Neural progenitor cell (in vitro differentiated cells): ENCODE measurements around the gene IDUA. TPM values are rescaled to one million over a fixed set of nuclear protein-coding genes. Genes with fewer than 3 reads are reported as not detected.
A peak's percentile ranks its signal among the peaks of the same experiment; 100 is the strongest.

ENCODE experiments used
- DNase-seq: peaks from one replicate; pipeline ENCODE4 v3.0.0-alpha.2; 2016; ENCODE audit warnings: low spot score
- H2AFZ ChIP-seq: fragments of 200-600 bp; sonication (generic); replicated peaks from 2 replicates; pipeline ENCODE4 v1.6.1; 2016; ENCODE audit warnings: antibody characterized with exemption
- H3F3A ChIP-seq: fragments of 200-600 bp; sonication (generic); 2 replicates; pipeline ENCODE4 v1.6.1; 2016; ENCODE audit warnings: antibody characterized with exemption, low read depth
- H3K27ac ChIP-seq: fragments of 200-600 bp; sonication (generic); 2 replicates; pipeline ENCODE4 v1.5.1; 2016; ENCODE audit warnings: mild to moderate bottlenecking
- H3K27me3 ChIP-seq: fragments of 200-600 bp; sonication (generic); 2 replicates; pipeline ENCODE4 v1.6.1; 2016; ENCODE audit warnings: mild to moderate bottlenecking, moderate library complexity
- H3K36me3 ChIP-seq: fragments of 200-600 bp; sonication (generic); 2 replicates; pipeline ENCODE4 v1.5.1; 2016
- H3K4me1 ChIP-seq: fragments of 200-600 bp; sonication (generic); 2 replicates; pipeline ENCODE4 v1.6.1; 2016; ENCODE audit warnings: mixed run types
- H3K4me2 ChIP-seq: fragments of 200-600 bp; sonication (generic); 2 replicates; pipeline ENCODE4 v1.6.1; 2016
- H3K4me3 ChIP-seq: fragments of 200-600 bp; sonication (generic); 2 replicates; pipeline ENCODE4 v1.5.1; 2016
- H3K79me2 ChIP-seq: fragments of 200-600 bp; sonication (generic); 2 replicates; pipeline ENCODE4 v1.6.1; 2016; ENCODE audit warnings: low read depth
- H3K9ac ChIP-seq: fragments of 200-600 bp; sonication (generic); 2 replicates; pipeline ENCODE4 v1.6.1; 2016
- H3K9me3 ChIP-seq: fragments of 200-600 bp; sonication (generic); 2 replicates; pipeline ENCODE4 v1.5.1; 2016; ENCODE audit warnings: low read depth
- H4K20me1 ChIP-seq: fragments of 200-600 bp; sonication (generic); 2 replicates; pipeline ENCODE4 v1.6.1; 2016; ENCODE audit warnings: low read depth
- H3K27ac Mint-ChIP-seq: 3 replicates; pipeline ENCODE4 v1.8.0; 2021; ENCODE audit warnings: mixed read lengths
- H3K27me3 Mint-ChIP-seq: 2 replicates; pipeline ENCODE4 v1.8.0; 2022; ENCODE audit warnings: low read depth, mild to moderate bottlenecking, inconsistent platforms, moderate library complexity, mixed read lengths; ENCODE audit not compliant: insufficient read depth
- H3K36me3 Mint-ChIP-seq: 3 replicates; pipeline ENCODE4 v1.8.0; 2021; ENCODE audit warnings: mixed read lengths
- H3K4me1 Mint-ChIP-seq: 3 replicates; pipeline ENCODE4 v1.8.0; 2021; ENCODE audit warnings: mixed read lengths
- H3K4me3 Mint-ChIP-seq: 3 replicates; pipeline ENCODE4 v1.8.0; 2021; ENCODE audit warnings: mild to moderate bottlenecking, moderate library complexity, mixed read lengths
- H3K9me3 Mint-ChIP-seq: 3 replicates; pipeline ENCODE4 v1.8.0; 2020; ENCODE audit warnings: mixed read lengths
- CTCF ChIP-seq: fragments of 200-600 bp; sonication (generic); IDR thresholded peaks from 2 replicates; pipeline ENCODE4 v1.5.1; 2017; ENCODE audit warnings: antibody characterized with exemption, mild to moderate bottlenecking
- EZH2 ChIP-seq: fragments of 200-600 bp; sonication (generic); IDR thresholded peaks from 2 replicates; pipeline ENCODE4 v1.6.1; 2017; ENCODE audit warnings: antibody characterized with exemption, mild to moderate bottlenecking, moderate library complexity
- EZH2phosphoT487 ChIP-seq: fragments of 200-600 bp; sonication (generic); IDR thresholded peaks from 2 replicates; pipeline ENCODE4 v1.6.1; 2017; ENCODE audit warnings: antibody characterized with exemption
- total RNA-seq: library from RNA; depleted of rRNA; stranded (reverse); fragments of >200 nt; gene quantifications from 2 replicates; pipeline ENCODE4 v1.2.3, GENCODE V29; 2015; ENCODE audit warnings: low replicate concordance

IDUA gene
- total RNA-seq, 1 donor from 2014 or later: 0.47 TPM

DNA sequence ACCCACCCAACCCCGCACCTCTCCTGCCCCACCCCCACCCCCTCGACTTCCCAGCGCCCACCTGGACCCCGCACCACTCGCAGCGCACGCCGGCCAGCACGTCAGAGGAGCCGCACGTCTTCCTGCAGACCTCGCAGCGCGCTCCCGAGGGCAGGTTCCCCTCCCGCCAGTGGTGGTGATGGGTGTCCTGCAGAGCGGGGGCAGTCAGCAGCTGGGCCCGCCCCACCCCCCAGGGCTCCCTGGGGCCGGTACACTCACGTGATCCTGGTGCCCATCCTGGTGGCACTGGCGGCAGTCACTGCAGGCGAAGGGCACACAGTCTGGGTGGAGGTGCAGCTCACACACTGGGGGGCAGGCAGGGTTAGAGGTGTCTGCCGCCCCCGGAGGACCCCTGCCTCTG is 18.6 kb upstream of the IDUA start:
- no peaks in the 10 kb centered on the region for H3K9me3 ChIP-seq
- no peak overlapping the region for H3K4me3 ChIP-seq
- H3K27me3 Mint-ChIP-seq: peaks cover 2% of the 10 kb centered on the region
- no peak overlapping the region for H3K27ac Mint-ChIP-seq
- H3K36me3 ChIP-seq: no peaks in the 10 kb centered on the region
- H3K36me3 Mint-ChIP-seq: peaks cover 2% of the 10 kb centered on the region
- peak overlapping the region; percentile 72 for H3K4me2 ChIP-seq
- H2AFZ ChIP-seq: no peak overlapping the region
- H3F3A ChIP-seq: no peaks in the 10 kb centered on the region
- H3K4me1 ChIP-seq: no peaks in the 10 kb centered on the region
- peaks cover 63% of the 10 kb centered on the region for H3K27me3 ChIP-seq
- TF ChIP-seq CTCF (no peak), EZH2 (no peak), EZH2phosphoT487 (no peak)
- H3K9ac ChIP-seq: no peak overlapping the region
- no peaks in the 10 kb centered on the region for H3K9me3 Mint-ChIP-seq
- H3K79me2 ChIP-seq: no peaks in the 10 kb centered on the region
- H3K27ac ChIP-seq: no peak overlapping the region
- no peaks in the 10 kb centered on the region for H3K4me1 Mint-ChIP-seq
- H3K4me3 Mint-ChIP-seq: no peak overlapping the region
- DNase-seq: no peak
- H4K20me1 ChIP-seq: peaks cover 34% of the 10 kb centered on the region

DNA sequence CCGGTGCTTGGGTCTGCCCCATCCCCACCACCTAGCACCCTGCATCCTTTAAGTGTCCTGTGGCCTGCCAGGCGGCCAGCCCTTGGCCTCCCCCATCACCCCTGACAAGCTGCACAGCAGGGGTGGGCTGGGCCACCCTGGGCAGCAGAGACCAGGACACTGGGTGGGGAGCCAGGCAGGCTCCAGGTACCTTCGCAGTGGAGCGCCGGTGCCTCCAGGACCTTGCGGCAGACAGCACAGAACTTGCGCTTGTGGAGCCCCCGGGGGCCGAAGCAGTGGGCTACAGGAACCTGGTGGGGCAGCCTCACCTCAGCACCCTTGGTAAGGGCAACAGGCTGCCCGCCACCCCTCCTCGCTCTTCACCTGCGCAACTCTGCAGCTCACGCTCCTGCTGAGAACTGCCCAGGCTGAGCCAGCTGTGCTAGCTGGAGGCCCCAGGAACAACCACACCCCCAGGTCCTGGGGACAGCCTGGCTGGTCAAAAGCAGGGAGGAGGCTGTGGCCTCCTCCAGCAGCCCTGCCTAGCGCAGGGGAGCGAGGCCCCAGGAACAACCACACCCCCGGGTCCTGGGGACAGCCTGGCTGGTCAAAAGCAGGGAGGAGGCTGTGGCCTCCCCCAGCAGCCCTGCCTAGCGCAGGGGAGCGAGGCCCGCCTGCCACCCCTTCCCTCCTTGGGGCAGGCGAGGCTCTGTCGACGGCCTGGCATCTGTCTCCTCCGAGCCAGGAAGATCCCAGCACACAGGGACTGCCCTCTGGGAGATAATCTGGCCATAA is 18.0 kb upstream of the IDUA start:
- no peak overlapping the region for H3K9ac ChIP-seq
- DNase-seq: no peak

GRCh38 chr4:970046-970745 is 16.6 kb upstream of the IDUA start:
- TF ChIP-seq CTCF (no peak), EZH2phosphoT487 (no peak), EZH2 (no peak)
- H3K79me2 ChIP-seq: no peaks in the 10 kb centered on the region
- no peaks in the 10 kb centered on the region for H3K36me3 ChIP-seq
- H3K4me1 Mint-ChIP-seq: no peaks in the 10 kb centered on the region
- peaks cover 2% of the 10 kb centered on the region for H3K27me3 Mint-ChIP-seq
- no peak overlapping the region for H3K9ac ChIP-seq
- no peaks in the 10 kb centered on the region for H3F3A ChIP-seq
- no peak overlapping the region for H3K4me3 ChIP-seq
- peaks cover 77% of the 10 kb centered on the region for H3K27me3 ChIP-seq
- no peaks in the 10 kb centered on the region for H3K9me3 ChIP-seq
- DNase-seq: no peak
- peaks cover 4% of the 10 kb centered on the region for H3K9me3 Mint-ChIP-seq
- no peaks in the 10 kb centered on the region for H3K4me1 ChIP-seq
- H3K4me2 ChIP-seq: no peak overlapping the region
- peaks cover 2% of the 10 kb centered on the region for H3K36me3 Mint-ChIP-seq
- H2AFZ ChIP-seq: no peak overlapping the region
- H4K20me1 ChIP-seq: peaks cover 34% of the 10 kb centered on the region
- no peak overlapping the region for H3K27ac Mint-ChIP-seq
- no peak overlapping the region for H3K27ac ChIP-seq
- peak overlapping the region; percentile 1 for H3K4me3 Mint-ChIP-seq

More for the DNA sequence above, 18.0 kb upstream of the IDUA start:
- no peaks in the 10 kb centered on the region for H3K4me1 ChIP-seq
- Mint-ChIP-seq H3K4me1 (no peaks in the 10 kb centered on the region), H3K36me3 (peaks cover 2% of the 10 kb centered on the region), H3K27me3 (peaks cover 2% of the 10 kb centered on the region), H3K27ac (no peak overlapping the region), H3K9me3 (no peaks in the 10 kb centered on the region), H3K4me3 (no peak overlapping the region)
- no peaks in the 10 kb centered on the region for H3K9me3 ChIP-seq
- TF ChIP-seq CTCF (no peak), EZH2phosphoT487 (no peak), EZH2 (no peak)
- no peak overlapping the region for H3K4me2 ChIP-seq
- no peak overlapping the region for H3K27ac ChIP-seq
- no peaks in the 10 kb centered on the region for H3F3A ChIP-seq
- no peaks in the 10 kb centered on the region for H3K79me2 ChIP-seq
- H4K20me1 ChIP-seq: peaks cover 34% of the 10 kb centered on the region
- H2AFZ ChIP-seq: no peak overlapping the region
- no peaks in the 10 kb centered on the region for H3K36me3 ChIP-seq
- no peak overlapping the region for H3K4me3 ChIP-seq
- peaks cover 65% of the 10 kb centered on the region for H3K27me3 ChIP-seq
